ENCODE measurements around the gene STK10. TPM values are rescaled to one million over a fixed set of nuclear protein-coding genes. Genes with fewer than 3 reads are reported as not detected.

Gene STK10
- total and polyA plus RNA-seq, 9 of the 15 experiments (the other 6 are each of a cell fraction or from before 2014, with no cell fraction given) = 0.30 to 6.7 (median 2.4) TPM

- no TSS peak for BruUV-seq (replicated peaks)
- CTCF ChIA-PET (ENCODE audit: low intra/inter-chr PET ratio) = no interaction called here
- H4K20me1 ChIP-seq (replicated peaks; ENCODE audit: control insufficient read depth, insufficient read depth, low read length) = no peaks in the 10 kb centered on the region
- FAIRE-seq (no peak), ATAC-seq (no peak), DNase-seq (ENCODE audit: extremely low read depth in 1 of 4, low spot score in 3 of 4) (no peak)
- POLR2A ChIA-PET = interaction anchor here (1.0 kb wide), 1 partner anchor 8 kb away, joined by 6 read pairs; no protein-coding TSS in a partner anchor
- no peaks in the 10 kb centered on the region for H3K79me2 ChIP-seq (ENCODE audit: control insufficient read depth, insufficient read depth, low read length)
- H3K4me3 ChIP-seq = no peak overlapping the region
- in situ Hi-C loops (cut with MboI) (no loop called here), intact Hi-C loops (cut with micrococcal nuclease) (no loop called here)
- H3K4me1 ChIP-seq (replicated peaks in 1 of 2; ENCODE audit: control insufficient read depth in 2 of 2, insufficient read depth in 2 of 2, low read length in 2 of 2) = peaks cover 10 to 12% of the 10 kb centered on the region in 2 experiments; a peak in 4 of 5 replicates
- H3K9me1 ChIP-seq (ENCODE audit: control insufficient read depth, insufficient read depth, low read length) = peaks cover 4% of the 10 kb centered on the region
- H3K9me3 ChIP-seq (replicated peaks; ENCODE audit: control insufficient read depth, insufficient read depth, low read depth, low read length) = no peaks in the 10 kb centered on the region
- H3K4me2 ChIP-seq (ENCODE audit: insufficient read depth, low read length) = no peak overlapping the region
- no peak overlapping the region for H2AFZ ChIP-seq (ENCODE audit: low read depth, low read length)
- no peak overlapping the region for H3K9ac ChIP-seq (ENCODE audit: insufficient read depth in 1 of 2, low read depth in 2 of 2, low read length in 2 of 2)
- no peaks in the 10 kb centered on the region for H3K36me3 ChIP-seq (ENCODE audit: control insufficient read depth, insufficient read depth, low read length)
- H3K27ac ChIP-seq (ENCODE audit: extremely low read depth, low read depth, low read length) = no peak overlapping the region
- H3K27me3 ChIP-seq (ENCODE audit: control insufficient read depth in 2 of 2, insufficient read depth in 2 of 2, low read length in 2 of 2) = no peaks in the 10 kb centered on the region; a peak in 1 of 5 replicates
- 30% methylated on average over 9 of the region's 9 CpGs for WGBS (ENCODE audit: insufficient coverage, low coverage, missing lambda C conversion rate)
- no peak for TF ChIP-seq CHD7 (IDR thresholded peaks at IDR 0.05; ENCODE audit: low read depth, low read length)
- no peak for TF ChIP-seq AFF1 (IDR thresholded peaks at IDR 0.05; ENCODE audit: low read depth in 1 of 2, partially characterized antibody in 2 of 2)
- TF ChIP-seq BRD9 (IDR thresholded peaks at IDR 0.05; ENCODE audit: low read depth, partially characterized antibody) = no peak
- TF ChIP-seq HDAC2 (IDR thresholded peaks at IDR 0.05) = no peak
- no peak for TF ChIP-seq KLF1 (tag; IDR thresholded peaks at IDR 0.05)
- no peak for TF ChIP-seq KAT7 (CRISPR knock-in tag; IDR thresholded peaks at IDR 0.05; ENCODE audit: borderline replicate concordance)
- no peak for TF ChIP-seq TEAD2 (tag; IDR thresholded peaks at IDR 0.05)
Measured at GRCh38 chr5:172160506-172160905, 27.5 kb downstream of the STK10 start.
